ENCODE results near the gene AURKAIP1.

DNA sequence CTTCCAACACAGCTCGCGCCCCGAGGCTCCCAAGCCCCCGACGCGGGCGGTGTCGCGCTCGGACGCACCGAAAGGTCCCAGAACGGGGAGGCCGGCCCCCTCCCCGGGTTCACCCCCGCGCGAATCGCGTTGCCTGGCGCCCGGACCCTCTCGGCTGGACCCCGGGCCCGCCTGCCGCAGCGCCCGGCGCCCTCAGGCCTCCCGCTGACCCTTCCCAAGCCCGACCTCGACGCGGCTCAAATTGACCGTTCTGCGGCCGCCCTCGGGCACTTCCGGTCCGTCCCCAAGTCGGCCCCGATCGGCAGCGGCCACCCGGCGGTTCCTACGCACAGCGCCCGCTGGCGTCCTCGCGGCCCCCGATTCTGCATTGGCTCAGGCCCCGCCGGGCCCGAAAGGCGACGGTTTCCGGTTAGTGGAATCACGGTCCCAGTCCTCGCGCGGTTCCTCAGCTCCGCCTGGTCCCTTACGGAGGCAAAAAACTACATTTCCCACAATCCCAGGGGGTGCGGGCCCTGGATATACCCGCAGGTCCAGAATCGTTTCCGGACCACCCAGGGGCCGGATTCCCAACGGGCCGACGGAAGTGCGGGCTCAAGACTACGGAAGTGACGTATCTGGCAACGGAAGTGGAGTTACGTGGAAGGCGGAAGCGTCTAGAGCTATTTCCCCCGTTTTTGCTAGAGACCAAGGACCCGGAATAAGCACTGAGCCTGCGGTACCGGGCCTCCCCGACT, at the start of gene AURKAIP1:
- TF ChIP-seq POLR2A (IDR thresholded peaks at IDR 0.05; ENCODE audit: low read depth, low read length) (peak; percentile 78), POLR2AphosphoS5 (IDR thresholded peaks at IDR 0.05; ENCODE audit: low read depth, low read length) (no peak), SPI1 (IDR thresholded peaks at IDR 0.05; ENCODE audit: low read depth, low read length) (peak; percentile 63)
